Neural cell (in vitro differentiated cells): Measurements from ENCODE around the gene NF2. TPM values are rescaled to one million over a fixed set of nuclear protein-coding genes. Genes with fewer than 3 reads are reported as not detected.

Source experiments
- H2AFZ ChIP-seq: fragments of 200-600, 300-800 bp; sonication (generic), shearing (Covaris generic); 2 replicates; pipeline ENCODE4 v1.6.0; 2014; ENCODE audit warnings: low read depth, mild to moderate bottlenecking, antibody characterized with exemption, low read length, moderate library complexity
- H3F3A ChIP-seq: fragments of 200-600 bp; shearing (Covaris generic); 2 replicates; pipeline ENCODE4 v1.6.1; 2016; ENCODE audit warnings: mild to moderate bottlenecking, moderate library complexity, mixed read lengths, antibody characterized with exemption, low read length; ENCODE audit not compliant: insufficient read depth, poor library complexity, severe bottlenecking
- H3K27ac ChIP-seq: fragments of 200-600, 300-800 bp; sonication (generic), shearing (Covaris generic); 2 replicates; pipeline ENCODE4 v1.5.1; 2014; ENCODE audit warnings: mild to moderate bottlenecking, low read length, moderate library complexity
- H3K27me3 ChIP-seq: fragments of 300-800, 200-600 bp; sonication (generic), shearing (Covaris generic); 2 replicates; pipeline ENCODE4 v1.6.0; 2014; ENCODE audit warnings: mild to moderate bottlenecking, low read depth, low read length, moderate library complexity; ENCODE audit not compliant: insufficient read depth
- H3K36me3 ChIP-seq: fragments of 300-800, 200-600 bp; sonication (generic), shearing (Covaris generic); 2 replicates; pipeline ENCODE4 v1.5.1; 2014; ENCODE audit warnings: mild to moderate bottlenecking, antibody characterized with exemption, low read length, moderate library complexity; ENCODE audit not compliant: insufficient read depth
- H3K4me2 ChIP-seq: fragments of 300-800, 200-600 bp; sonication (generic), shearing (Covaris generic); 2 replicates; pipeline ENCODE4 v1.6.0; 2014; ENCODE audit warnings: mild to moderate bottlenecking, low read length
- H3K4me3 ChIP-seq: fragments of 300-800, 200-600 bp; sonication (generic), shearing (Covaris generic); 2 replicates; pipeline ENCODE4 v1.5.1; 2014; ENCODE audit warnings: mild to moderate bottlenecking, low read length, moderate library complexity
- H3K79me2 ChIP-seq: fragments of 200-600 bp; shearing (Covaris generic); replicated peaks from 2 replicates; pipeline ENCODE4 v1.6.0; 2014; ENCODE audit warnings: mild to moderate bottlenecking, low read length, moderate library complexity; ENCODE audit not compliant: insufficient read depth
- H3K9ac ChIP-seq: fragments of 300-800, 200-600 bp; sonication (generic), shearing (Covaris generic); 2 replicates; pipeline ENCODE4 v1.6.1; 2016; ENCODE audit warnings: mild to moderate bottlenecking, low read length, mixed read lengths
- H3K9me2 ChIP-seq: fragments of 200-600 bp; shearing (Covaris generic); 2 replicates; pipeline ENCODE4 v1.6.1; 2016; ENCODE audit warnings: mild to moderate bottlenecking, low read length, mixed read lengths; ENCODE audit not compliant: insufficient read depth
- H3K9me3 ChIP-seq: fragments of 200-600, 300-800 bp; sonication (generic), shearing (Covaris generic); 2 replicates; pipeline ENCODE4 v1.6.1; 2016; ENCODE audit warnings: mild to moderate bottlenecking, mixed run types, low read length, moderate library complexity, mixed read lengths
- H4K20me1 ChIP-seq: fragments of 200-600 bp; shearing (Covaris generic); 2 replicates; pipeline ENCODE4 v1.6.1; 2016; ENCODE audit warnings: mild to moderate bottlenecking, mixed run types; ENCODE audit not compliant: insufficient read depth
- EP300 ChIP-seq: fragments of 450-650 bp; conservative IDR thresholded peaks from 2 replicates; pipeline ENCODE4 v1.6.1; 2014; ENCODE audit warnings: antibody characterized with exemption, mild to moderate bottlenecking, moderate library complexity; ENCODE audit not compliant: poor library complexity, severe bottlenecking
- EZH2 ChIP-seq: fragments of 200-600, 300-800 bp; shearing (Covaris generic), sonication (generic); IDR thresholded peaks from 2 replicates; pipeline ENCODE4 v1.6.1; 2014; ENCODE audit warnings: antibody characterized with exemption, low read length, borderline replicate concordance, mild to moderate bottlenecking; ENCODE audit not compliant: insufficient read depth, poor library complexity, severe bottlenecking
- MXI1 ChIP-seq: fragments of 450-650 bp; conservative IDR thresholded peaks from 2 replicates; pipeline ENCODE4 v1.6.1; 2014; ENCODE audit warnings: antibody characterized with exemption, mild to moderate bottlenecking; ENCODE audit not compliant: poor library complexity, severe bottlenecking
- POLR2AphosphoS5 ChIP-seq: IDR thresholded peaks from 2 replicates; pipeline ENCODE4 v1.6.1; 2012
- RAD21 ChIP-seq: fragments of 450-650 bp; conservative IDR thresholded peaks from 2 replicates; pipeline ENCODE4 v1.6.1; 2014; ENCODE audit warnings: antibody characterized with exemption, mild to moderate bottlenecking, moderate library complexity
- SMC3 ChIP-seq: fragments of 450-650 bp; conservative IDR thresholded peaks from 2 replicates; pipeline ENCODE4 v1.6.1; 2014; ENCODE audit warnings: antibody characterized with exemption, mild to moderate bottlenecking, moderate library complexity; ENCODE audit not compliant: poor library complexity
- TAF1 ChIP-seq: IDR thresholded peaks from 2 replicates; pipeline ENCODE4 v1.6.1; 2012; ENCODE audit warnings: low read depth
- polyA plus RNA-seq: library from polyadenylated mRNA; depleted of rRNA; stranded (reverse); fragments of >200 nt; gene quantifications from 2 replicates; pipeline ENCODE4 v1.2.3, GENCODE V29; 2014
- TF ChIP-seq, protein P1 (sequence below): IDR thresholded peaks from 2 replicates; pipeline ENCODE4 v1.6.1; 2012; ENCODE audit warnings: borderline replicate concordance
- TF ChIP-seq, protein P2 (sequence below): fragments of 450-650 bp; IDR thresholded peaks from 2 replicates; pipeline ENCODE4 v1.5.1; 2014; ENCODE audit warnings: antibody characterized with exemption, mild to moderate bottlenecking, moderate library complexity; ENCODE audit not compliant: poor library complexity, severe bottlenecking

Gene NF2
- polyA plus RNA-seq, 1 donor from 2014 or later = 18.7 TPM

DNA sequence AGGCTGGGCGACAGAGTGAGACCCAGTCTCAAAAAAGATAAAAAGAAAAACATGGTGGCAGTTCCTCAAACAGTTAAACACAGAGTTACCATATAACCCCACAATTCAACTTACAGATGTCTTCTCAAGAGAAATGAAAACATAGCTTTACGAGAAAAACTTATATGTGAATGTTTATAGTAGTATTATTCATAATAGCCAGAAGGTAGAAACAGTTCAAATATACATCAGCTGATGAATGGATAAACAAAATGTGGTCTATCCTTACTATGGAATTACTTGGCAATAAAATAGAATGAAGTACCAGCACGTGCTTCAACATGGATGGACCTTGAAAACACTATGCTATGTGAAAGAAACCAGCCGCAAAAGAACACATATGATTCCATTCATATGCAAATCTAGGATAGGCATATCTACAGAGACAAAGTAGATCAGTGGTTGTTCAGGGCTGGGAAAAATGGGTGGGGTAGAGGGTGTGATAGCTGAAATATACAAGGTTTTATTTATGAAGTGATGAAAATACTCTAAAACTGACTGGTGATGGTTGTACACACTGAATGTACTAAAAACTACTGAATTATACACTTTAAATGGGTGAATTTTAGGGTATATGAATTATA is 12.4 kb downstream of the NF2 start:
- Histone ChIP-seq H3K36me3 (no peaks in the 10 kb centered on the region), H3K4me2 (no peak overlapping the region), H3F3A (no peaks in the 10 kb centered on the region), H2AFZ (no peak overlapping the region), H3K9me3 (no peaks in the 10 kb centered on the region), H3K9ac (no peak overlapping the region), H3K79me2 (no peaks in the 10 kb centered on the region), H3K4me3 (no peak overlapping the region), H4K20me1 (no peaks in the 10 kb centered on the region), H3K27ac (no peak overlapping the region), H3K9me2 (no peaks in the 10 kb centered on the region), H3K27me3 (no peaks in the 10 kb centered on the region)
- TF ChIP-seq POLR2AphosphoS5 (no peak), RAD21 (no peak), EZH2 (no peak), TAF1 (no peak), EP300 (no peak), SMC3 (no peak)
- TF ChIP-seq, protein P1, sequence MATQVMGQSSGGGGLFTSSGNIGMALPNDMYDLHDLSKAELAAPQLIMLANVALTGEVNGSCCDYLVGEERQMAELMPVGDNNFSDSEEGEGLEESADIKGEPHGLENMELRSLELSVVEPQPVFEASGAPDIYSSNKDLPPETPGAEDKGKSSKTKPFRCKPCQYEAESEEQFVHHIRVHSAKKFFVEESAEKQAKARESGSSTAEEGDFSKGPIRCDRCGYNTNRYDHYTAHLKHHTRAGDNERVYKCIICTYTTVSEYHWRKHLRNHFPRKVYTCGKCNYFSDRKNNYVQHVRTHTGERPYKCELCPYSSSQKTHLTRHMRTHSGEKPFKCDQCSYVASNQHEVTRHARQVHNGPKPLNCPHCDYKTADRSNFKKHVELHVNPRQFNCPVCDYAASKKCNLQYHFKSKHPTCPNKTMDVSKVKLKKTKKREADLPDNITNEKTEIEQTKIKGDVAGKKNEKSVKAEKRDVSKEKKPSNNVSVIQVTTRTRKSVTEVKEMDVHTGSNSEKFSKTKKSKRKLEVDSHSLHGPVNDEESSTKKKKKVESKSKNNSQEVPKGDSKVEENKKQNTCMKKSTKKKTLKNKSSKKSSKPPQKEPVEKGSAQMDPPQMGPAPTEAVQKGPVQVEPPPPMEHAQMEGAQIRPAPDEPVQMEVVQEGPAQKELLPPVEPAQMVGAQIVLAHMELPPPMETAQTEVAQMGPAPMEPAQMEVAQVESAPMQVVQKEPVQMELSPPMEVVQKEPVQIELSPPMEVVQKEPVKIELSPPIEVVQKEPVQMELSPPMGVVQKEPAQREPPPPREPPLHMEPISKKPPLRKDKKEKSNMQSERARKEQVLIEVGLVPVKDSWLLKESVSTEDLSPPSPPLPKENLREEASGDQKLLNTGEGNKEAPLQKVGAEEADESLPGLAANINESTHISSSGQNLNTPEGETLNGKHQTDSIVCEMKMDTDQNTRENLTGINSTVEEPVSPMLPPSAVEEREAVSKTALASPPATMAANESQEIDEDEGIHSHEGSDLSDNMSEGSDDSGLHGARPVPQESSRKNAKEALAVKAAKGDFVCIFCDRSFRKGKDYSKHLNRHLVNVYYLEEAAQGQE = no peak
- TF ChIP-seq, protein P2, sequence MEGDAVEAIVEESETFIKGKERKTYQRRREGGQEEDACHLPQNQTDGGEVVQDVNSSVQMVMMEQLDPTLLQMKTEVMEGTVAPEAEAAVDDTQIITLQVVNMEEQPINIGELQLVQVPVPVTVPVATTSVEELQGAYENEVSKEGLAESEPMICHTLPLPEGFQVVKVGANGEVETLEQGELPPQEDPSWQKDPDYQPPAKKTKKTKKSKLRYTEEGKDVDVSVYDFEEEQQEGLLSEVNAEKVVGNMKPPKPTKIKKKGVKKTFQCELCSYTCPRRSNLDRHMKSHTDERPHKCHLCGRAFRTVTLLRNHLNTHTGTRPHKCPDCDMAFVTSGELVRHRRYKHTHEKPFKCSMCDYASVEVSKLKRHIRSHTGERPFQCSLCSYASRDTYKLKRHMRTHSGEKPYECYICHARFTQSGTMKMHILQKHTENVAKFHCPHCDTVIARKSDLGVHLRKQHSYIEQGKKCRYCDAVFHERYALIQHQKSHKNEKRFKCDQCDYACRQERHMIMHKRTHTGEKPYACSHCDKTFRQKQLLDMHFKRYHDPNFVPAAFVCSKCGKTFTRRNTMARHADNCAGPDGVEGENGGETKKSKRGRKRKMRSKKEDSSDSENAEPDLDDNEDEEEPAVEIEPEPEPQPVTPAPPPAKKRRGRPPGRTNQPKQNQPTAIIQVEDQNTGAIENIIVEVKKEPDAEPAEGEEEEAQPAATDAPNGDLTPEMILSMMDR = no peak

DNA sequence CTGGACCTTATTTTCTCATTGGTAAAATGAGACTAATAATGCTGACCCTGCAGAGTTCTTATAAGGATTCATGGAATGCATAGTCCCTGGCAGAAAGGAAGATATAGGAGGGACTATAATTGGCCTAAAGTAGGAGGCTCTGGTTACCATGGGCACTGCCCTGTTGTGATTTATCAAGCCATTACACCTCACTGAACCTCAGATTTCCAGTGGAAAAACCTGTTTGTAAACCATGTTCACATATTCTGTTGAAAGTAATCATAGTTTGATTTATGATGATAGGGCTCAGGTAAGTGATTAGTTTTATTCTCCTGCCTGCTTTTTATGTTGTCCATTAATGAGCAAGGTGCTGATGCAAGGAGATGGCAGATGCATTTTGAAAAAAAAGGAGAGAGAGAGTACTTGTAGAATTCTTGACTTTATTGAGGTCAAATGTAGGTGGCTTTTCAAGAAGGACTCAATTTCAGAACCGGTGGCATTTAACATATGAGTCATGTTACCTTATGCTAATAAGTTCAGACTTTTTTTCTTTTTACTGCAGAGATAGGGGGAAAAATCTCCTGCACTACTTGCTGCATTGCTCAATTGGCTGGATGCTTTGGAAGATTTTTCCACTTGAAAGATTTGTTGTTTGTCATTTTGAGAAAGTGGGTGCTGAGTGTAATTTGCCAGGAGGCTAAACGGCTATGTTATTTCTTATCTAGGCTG is 14.6 kb downstream of the NF2 start:
- no peak overlapping the region for H3K4me3 ChIP-seq
- H3K27ac ChIP-seq = no peak overlapping the region
- TF ChIP-seq MXI1 (no peak), RAD21 (no peak), TAF1 (no peak), SMC3 (no peak), EP300 (no peak)
- TF ChIP-seq, protein P2 = no peak
- TF ChIP-seq, protein P1 = no peak
- H3K9me3 ChIP-seq = no peaks in the 10 kb centered on the region
- no peaks in the 10 kb centered on the region for H4K20me1 ChIP-seq
- H3K36me3 ChIP-seq = no peaks in the 10 kb centered on the region
- no peaks in the 10 kb centered on the region for H3F3A ChIP-seq
- H3K27me3 ChIP-seq = no peaks in the 10 kb centered on the region
- H3K9ac ChIP-seq = no peak overlapping the region
- H3K9me2 ChIP-seq = no peaks in the 10 kb centered on the region
- no peak overlapping the region for H3K4me2 ChIP-seq
- H2AFZ ChIP-seq = no peak overlapping the region
- no peaks in the 10 kb centered on the region for H3K79me2 ChIP-seq
